ENCODE measurements around the gene ZNF189.

The ZNF189 gene

DNA sequence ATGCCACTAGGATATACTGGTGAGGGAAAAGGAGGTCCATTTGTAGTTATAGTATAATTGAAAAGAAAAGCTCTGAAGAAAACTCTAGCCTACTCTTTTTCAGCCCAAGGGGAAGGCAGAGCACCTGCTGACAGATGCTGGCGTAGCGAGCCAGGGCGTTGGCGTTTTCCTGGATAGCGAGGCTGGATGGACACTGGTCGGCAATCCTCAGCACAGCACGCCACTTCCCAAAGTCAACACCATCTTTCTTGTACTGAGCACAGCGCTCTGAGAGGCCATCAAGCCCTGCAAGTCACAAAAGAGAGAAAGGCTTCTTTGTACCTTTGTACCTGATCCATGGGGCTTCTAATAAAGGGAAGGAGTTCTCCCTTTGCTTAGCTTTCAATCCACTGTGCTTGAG is 28.7 kb downstream of the ZNF189 start:
- no peak for DNase-seq

DNA sequence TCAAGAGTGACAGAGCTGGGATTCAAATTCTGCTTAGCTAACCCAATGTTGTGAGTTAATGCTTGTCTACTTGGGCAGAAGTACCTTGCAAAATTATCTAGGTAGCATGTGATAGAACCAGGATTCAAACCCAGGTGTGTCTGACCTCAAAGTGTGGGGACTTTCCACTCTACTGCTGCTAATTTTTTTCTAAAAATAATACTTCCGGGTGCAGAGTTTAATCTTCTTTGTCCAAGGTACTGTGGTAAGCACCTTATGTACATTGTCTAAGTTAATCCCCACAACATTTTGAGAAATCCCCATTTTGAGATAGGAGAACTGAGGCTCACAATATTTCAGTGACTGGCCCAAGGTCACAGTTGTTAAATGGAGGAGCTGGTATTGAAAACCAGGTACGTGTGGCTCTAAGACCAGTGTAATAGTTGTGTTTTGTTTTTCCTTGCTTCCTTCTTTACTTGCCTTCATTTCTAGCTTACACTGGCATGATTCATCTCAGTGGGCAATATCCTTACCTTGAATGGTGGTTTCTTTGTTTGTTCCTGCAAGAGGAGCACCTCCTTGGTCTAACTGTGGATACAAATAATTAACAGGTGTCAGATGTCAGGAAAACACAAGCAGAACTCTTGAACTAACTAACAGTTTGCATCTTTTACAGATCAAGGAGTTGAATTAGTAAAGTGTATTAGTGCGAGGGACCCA is 29.5 kb downstream of the ZNF189 start:
- no peak for DNase-seq

DNA sequence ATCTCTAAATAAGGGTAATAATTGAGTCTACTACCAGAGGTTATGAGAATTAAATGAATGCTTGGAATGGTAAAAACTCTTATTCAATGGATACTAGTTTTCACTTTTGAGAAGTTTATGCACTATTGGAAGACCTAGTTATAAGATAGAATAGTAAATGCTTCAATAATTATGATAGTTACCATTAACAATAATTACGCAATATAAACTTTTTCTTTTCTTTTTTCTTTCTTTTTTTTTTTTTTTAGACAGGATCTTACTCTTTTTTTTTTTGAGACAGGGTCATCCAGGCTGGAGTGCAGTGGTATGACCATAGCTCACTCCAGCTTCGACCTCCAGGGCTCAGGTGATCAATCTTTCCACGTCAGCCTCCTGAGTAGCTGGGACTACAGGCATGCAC is 30.3 kb downstream of the ZNF189 start:
- DNase-seq, result no peak

DNA sequence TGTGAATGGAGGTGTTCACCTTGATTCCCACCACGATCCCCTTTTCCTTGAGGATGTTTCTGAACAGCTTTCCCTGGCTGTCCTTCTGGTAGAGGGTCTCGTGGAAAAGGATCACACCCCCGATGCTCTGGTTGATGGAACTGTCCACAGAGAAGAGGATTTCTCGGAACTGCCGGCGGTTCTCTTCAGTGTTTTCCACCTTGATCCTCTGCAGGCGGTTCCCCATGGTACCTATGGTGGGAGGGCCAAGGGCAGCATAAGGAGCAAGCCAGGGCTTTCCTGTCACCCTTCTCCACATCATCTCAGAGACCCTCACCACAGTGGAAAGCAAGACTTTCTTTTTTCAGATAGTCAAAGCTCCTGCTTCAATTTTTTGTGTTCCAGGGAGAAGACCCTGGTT is 31.1 kb downstream of the ZNF189 start:
- no peak for DNase-seq

DNA sequence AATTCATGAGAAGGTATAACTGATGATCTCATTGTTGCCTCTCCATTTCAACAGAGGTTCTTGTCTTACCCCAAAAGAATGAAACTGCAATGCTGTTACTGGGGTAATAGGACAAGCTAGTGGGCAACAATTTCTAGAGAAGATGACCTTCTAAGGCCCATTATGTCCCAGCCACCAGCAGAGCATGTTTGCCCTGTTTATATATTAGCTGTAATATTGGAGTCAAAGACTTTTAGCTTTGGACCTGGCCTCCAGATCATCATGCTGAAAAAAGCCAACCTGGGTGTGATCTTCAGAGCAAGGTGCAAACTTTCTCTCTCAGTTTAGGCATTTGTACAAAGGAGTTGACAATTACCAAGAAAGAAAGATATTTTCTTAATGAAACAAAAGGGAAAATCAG is 33.5 kb downstream of the ZNF189 start:
- DNase-seq, result no peak

DNA sequence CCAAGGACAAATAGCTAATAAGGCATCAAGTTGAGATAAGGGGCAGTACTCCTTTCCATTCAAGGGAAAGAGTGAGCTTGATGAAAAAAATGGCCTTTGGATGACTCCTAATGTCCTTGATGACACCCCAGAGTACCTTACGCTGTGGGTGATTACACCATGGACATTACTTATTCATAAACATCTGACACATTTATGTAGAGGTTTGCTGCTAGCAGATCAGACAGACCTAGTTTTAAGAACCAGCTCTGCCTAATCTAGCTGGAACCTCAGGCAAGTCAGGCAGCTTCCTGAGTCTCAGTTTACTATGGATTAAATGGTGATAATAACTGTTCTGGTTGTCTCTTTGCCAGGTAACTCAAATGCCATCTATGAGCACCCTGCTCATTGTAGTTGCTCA is 34.1 kb downstream of the ZNF189 start:
- DNase-seq, result no peak

DNA sequence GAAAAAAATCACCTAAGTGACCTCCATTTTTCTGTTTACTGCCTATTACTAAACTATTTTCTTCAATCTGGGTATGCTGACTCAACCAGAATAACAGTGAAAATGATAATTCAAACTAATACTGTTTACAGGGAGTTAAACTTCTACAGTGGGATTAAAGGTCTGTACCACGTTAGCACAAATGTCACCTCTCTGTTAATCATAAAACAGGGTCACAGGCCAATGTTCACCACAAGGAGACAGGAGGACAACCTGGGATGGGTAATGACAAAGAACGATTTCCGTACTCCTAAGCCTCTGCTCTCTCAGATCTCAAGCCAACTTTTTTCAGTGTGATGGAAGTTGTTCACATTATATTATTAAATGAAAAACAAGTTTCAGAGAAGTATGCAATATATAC is 34.6 kb downstream of the ZNF189 start:
- DNase-seq, result no peak

DNA sequence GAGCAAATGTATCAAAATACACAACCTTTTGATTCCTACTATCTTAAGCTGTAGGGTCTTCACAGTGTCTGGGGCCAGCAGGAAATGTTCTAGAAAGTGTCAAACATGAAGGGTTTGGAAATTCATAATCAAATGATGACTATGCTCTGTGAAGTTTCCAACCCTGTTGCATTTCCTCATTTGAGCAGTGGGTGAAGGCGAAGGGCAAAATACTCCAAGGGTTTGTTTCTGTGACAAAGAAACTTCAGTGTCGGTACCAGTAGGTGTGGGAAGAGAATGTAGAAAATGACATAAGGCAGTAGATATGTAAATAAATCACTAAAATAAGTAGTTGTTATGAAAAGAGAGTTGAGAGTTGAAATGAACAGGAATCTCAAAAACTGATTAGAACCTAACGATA is 36.3 kb downstream of the ZNF189 start:
- DNase-seq, result no peak

DNA sequence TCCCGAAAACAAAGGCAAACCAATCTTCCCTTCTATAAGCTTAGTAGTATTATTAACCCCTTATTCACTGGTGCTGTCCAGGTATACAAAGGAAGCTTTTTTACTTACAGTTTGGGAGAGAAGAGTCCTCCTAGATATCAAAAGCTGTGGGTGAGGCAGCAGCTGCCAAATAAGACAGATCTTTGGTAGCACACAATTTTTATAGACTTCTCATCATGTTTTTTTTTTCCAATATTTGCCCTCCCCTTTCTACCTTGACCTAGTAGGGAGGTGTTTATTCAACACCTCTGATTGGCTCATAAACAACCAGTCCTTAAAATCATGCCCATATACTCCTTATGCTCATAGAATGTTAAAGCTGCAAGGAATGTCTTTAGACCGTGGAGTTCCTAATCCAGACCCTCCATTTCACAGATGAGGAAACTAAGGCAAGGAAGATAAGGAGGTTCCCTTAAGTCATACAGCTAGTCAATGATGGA is 37.0 kb downstream of the ZNF189 start, which contains the start of gene ALDOB:
Gene ALDOB (minus strand): TSS at position 174 of the 479 bp plus-strand sequence. CDS start 4,887 bp downstream, outside the sequence.
- no peak for DNase-seq

DNA sequence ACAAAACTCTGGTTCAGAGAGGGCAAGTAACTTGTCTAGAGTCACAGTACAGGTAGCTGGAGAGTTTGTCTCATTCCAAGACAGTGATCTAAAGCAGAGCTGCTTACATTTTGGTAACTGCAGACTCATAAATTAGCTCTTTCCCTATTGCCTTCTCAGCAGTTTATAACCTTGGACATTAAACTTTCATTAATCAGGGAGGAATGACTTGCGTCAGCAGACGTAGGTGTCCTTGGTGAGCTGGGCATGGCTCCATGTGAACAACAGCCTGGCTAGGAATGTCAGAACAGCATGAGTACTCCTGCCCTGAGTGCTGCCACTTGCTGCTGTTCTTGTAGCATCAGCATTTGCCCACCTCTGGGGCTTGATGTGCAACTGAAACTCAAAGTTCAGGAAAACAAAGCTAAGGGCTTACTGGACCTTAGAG is 39.2 kb downstream of the ZNF189 start:
- DNase-seq, result no peak

DNA sequence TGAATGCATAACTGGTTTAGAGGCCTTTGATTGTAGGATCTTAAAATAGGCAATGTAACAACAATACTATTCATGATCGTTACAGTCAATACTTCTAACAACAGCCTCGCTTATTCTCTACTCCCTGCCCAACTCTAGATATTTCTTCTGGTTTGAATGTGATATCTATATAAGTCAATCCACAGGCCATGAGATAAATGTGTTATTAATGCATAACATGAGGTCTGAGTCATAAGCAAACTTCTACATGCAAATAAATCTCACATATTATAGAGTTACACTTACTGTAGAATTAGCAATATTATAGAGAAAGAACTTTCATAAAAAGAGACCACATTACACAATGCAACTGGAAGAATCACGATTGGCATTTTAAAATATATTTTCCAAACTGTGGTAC is 39.9 kb downstream of the ZNF189 start:
- DNase-seq, result no peak

DNA sequence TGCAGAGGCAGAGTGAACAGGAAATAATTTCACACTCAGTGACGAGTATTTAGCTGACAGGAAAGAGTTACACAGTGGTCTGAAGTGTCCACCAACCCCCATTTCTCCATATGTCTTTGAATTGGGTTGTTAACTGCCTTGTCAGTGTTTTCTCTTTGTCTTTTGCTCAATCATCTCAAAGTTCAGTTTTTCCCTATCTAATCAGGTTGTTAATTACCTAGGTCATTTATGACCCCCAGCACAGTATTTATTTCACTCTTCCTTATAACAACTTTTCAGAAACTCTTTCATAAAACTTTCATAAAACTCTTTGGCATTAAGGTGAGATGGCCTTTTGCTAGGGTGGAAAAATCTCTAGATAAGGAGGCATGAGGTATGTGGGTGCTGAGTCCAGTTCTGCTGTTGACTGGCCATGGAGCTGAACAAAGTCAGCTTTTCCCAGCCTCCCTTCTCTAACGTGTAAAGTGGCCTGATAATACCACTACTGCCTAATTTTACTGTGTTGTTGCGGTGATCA is 42.1 kb downstream of the ZNF189 start:
- no peak for DNase-seq

DNA sequence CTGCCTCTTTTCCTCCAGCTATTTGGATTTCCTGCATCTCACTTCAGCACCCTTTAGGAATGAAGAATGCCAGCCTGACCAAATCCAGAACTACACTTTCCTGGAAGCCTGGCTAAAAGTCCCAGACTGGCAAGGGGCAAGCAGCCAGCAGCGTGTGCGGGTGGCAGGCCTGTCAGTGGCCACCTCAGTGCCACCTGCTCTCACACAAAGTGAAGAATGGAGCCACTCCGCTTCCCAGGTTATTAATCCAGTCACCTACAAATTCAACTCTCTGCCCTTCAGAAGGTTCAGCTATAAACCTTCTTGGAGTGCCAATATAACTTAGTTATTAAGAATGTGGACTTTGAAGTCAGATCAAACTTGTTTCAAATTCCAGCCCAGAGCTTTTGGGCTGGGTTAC is 43.7 kb downstream of the ZNF189 start:
- DNase-seq, result no peak

DNA sequence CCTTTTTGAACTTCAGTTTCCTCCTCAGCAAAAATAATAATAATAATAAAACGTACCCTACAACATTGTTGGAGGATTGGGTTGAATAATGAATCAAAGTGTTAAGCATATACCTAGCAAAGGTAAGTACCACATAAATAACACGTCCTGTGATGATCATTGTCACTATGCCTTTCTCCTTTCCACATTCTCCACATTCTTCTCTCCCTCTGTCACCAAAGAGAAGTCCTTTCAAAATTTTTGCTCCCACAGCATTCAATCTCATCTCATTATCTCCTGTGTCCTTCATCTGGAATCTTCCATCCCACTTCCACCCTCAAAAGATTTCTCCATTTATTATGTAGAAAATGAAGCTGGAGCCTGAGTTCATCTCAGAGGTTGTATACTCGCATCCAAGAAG is 44.1 kb downstream of the ZNF189 start:
- DNase-seq, result no peak

DNA sequence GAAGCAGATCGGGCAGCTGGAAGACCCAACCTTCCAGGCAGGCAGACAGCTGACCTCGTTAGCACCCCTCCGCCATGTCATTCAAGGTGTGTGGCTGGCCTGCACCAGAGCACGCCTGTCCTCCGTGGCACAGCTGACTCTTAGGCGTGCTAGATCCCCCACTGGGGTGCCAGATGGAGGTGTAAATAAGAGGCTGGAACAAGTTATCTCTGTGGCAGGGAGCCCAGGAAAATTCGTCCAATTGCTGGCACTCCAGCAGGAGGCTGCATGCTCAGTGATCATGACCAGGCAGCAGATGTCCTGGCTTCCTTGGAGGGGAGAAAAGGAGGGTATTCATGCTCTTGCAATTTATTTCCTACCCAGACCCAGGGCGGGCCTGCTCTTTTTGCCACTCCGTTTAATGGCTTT is 44.7 kb downstream of the ZNF189 start:
- no peak for DNase-seq

DNA sequence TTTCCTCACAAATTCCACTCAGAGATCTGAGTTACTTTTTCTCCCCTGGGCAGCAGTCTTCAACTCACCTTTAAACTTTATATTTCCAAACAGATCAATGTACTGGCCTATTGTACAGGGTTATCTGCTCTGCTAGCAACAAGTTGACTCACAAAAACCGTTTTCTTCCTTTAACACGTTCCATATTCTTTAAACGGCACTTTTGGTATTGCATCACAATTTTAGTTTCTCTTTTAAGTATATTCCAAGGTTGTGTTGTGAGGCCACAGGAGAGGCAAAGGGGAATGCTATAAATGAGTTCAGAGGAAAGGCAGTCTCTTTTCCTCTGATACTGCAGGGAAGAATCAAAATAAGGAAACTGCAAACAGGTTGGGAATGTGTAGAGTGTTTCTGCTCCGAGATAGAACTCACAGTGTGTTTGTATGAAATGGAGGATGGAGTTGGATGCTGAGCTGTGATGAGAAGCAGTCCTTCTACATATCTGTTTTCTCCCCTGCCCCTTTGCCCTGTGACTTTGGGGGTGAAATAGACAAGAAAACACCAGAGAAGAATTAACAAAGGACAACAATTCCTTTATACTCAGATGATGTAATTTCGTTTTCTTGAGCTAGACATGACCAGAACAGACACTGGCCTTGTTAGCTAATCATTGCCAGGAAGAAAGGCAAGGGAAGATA is 46.8 kb downstream of the ZNF189 start:
- no peak for DNase-seq

DNA sequence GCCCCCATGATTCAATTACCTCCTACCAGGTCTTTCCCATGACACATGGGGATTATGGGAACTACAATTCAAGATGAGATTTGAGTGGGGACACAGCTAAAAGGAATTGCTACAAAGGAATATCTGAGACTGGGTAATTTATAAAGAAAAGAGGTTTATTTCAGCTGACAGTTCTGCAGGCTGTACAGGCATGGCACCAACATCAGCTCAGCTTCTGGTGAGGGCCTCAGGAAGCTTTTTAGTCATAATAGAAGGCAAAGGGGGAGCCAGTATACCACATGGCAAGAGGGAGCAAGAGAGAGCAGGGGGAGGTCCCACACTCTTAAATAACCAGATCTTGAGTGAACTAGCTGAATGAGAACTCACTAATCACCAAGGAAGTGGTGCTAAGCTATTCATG is 48.1 kb downstream of the ZNF189 start:
- DNase-seq, result no peak

DNA sequence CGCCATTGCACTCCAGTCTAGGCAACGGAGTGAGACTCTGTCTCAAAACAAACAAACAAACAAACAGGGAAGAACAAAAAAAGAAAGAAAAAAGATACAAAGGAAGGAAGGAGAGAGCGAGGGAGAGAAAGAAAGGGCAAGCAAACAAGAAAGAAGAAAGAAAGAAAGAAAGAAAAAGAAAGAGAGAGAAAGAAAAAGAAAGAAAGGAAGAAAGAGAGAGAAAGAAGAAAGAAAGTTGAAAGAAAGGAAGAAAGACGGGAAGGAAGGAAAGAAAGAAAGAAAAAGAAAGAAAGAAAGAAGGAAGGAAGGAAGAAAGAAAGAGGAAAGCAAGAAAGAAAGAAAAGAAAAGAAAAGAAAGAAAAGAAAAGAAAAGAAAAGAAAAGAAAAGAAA is 50.0 kb downstream of the ZNF189 start:
- no peak for DNase-seq

DNA sequence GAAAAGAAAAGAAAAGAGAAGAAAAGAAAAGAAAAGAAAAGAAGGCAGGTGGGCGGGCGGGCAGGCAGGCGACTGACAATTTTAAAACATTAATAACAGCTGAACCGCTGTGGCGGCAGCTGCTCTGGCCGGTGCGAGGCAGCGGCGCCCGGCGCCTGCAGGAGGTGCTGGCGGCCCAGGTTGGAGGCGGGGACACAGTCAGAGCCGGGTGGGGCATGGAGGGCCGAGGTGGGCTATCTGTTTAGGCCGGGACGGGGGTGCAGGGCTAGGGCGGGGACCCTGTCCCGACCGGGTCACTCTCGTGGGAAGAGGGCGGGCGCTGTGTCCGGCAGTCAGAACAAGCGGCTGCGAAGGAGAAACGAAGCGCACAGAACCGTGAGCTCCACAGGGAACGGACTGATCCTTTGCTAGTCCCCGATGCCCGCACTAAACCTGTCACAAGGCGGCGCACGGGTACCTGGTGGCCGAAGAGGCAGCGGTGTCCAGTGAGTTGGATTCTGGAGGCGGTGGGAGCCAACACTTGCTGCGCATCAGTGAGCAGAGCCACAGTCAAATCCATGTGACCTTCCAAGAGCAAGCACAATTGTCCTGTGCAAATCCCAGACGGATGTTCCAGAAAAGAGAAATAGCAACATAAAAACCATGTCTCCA is 50.5 kb downstream of the ZNF189 start:
- DNase-seq, result peak; percentile 10

DNA sequence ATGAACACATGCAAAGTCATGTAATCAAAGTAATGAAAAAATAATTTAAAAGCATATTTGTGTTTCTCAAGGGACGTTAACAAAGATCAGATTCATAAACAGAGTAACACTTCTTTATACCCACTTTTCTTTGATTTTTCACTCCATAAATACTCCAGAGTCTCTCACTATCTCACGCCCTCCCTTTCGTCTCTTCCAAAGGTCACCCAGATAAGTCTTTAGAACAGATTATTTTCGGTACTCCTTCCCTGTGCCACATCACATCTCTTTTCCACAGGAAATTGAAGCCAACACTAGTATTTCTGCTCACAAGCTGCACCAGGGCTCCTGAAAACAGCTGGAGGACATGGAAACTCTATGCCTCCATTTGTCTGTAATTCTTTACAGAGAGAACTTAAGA is 52.3 kb downstream of the ZNF189 start:
- DNase-seq, result no peak

DNA sequence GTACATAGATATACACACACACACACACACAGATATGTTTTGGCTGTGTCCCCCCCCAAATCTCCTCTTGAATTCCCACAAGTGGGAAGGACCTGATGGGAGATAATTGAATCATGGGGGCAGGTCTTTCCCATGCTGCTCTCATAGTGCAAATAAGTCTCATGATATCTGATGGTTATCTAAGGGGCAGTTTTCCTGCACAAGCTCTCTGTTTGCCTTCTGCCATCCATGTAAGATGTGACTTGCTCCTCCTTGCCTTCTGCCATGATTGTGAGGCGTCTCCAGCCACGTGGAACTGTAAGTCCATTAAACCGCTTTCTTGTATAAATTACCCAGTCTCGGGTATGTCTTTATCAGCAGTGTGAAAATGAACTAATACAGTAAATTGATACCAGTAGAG is 52.8 kb downstream of the ZNF189 start:
- DNase-seq, result no peak

DNA sequence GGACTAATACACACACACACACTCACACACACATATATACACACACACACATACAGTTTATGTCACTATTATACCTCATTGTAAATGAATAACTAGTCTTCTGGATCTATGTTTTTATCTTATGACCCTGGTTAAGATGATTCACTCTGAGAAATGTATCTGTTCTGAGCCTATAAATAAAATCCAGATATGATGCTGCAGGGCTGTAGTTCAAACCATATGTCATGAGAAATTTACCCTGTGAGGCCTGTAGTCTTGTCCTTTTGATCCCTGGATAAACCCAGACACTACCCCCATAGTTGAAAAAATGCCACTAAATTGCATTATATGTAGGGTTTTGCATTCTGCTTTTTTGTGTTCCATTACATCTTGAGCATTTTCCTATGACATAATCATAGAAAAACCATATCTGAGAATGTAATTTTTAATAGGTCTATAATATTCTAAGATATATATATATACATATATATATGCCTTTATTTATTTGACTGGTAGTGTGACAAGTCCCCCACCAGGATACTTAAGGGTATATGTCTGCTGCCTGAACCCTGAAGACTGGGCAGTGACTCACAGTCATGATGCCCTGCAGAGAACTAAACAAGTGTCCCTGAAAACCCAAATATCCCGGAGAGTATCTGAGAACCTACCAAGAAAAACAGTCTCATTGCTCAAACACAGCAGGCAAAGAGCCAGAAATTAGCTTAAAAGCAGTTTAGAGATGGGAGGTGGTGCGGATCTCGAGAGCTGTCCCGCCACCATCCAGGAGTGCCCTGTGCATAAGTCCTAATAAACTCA is 55.3 kb downstream of the ZNF189 start:
- DNase-seq, result no peak

DNA sequence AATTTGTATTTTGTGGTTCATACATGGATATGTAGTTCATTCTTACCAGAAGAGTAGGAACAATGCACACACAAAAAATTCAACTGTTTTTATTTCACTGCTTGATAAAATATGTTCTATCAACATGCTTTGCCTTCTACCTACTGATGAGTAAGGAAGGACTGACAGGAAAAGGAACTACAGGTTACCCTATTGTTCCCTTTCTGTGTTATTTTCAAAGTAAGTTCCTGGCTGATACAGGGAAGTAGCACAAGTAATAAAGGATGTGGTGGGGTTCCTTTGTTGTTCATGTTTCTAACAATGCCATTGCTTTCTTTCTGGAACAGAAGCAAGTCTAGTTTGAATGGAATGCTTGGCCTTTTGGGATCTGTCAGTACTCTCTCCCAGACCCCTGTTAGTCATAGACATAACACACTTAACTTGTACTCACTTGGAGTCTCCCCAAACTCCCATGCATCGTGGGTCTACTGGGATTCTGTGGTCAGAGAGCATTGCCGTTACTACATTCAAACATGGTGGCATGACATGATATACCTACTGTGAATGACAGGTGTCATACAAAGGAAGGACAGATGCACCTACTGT is 57.1 kb downstream of the ZNF189 start:
- DNase-seq, result no peak

All from activated effector memory CD4-positive, alpha-beta T cell treated with Interleukin-2 at 50 U/mL for 16 hours (primary cell).